ENCODE results near the gene TMEM101. TPM values are rescaled to one million over a fixed set of nuclear protein-coding genes. Genes with fewer than 3 reads are reported as not detected.

Gene TMEM101
- polyA plus RNA-seq, 1 of the 3 experiments (the other 2 are of a cell fraction) = 62.9 TPM

- TF ChIP-seq SMC3 (IDR thresholded peaks at IDR 0.05; ENCODE audit: low read depth, low read length) = no peak
- no peak for TF ChIP-seq FOXM1 (IDR thresholded peaks at IDR 0.05; ENCODE audit: low read depth)
- TF ChIP-seq CHD2 (IDR thresholded peaks at IDR 0.05; ENCODE audit: low read length, partially characterized antibody) = no peak
- TF ChIP-seq TEAD4 (IDR thresholded peaks at IDR 0.05; ENCODE audit: borderline replicate concordance, insufficient read depth) = no peak
- no peak for TF ChIP-seq NFIC (IDR thresholded peaks at IDR 0.05; ENCODE audit: borderline replicate concordance)
- TF ChIP-seq USF2 (IDR thresholded peaks at IDR 0.05; ENCODE audit: borderline replicate concordance, low read depth, low read length) = no peak
- TF ChIP-seq PBX3 (IDR thresholded peaks at IDR 0.05) = no peak
- TF ChIP-seq USF1 (IDR thresholded peaks at IDR 0.05; ENCODE audit: borderline replicate concordance, low read depth) = no peak
- TF ChIP-seq MXI1 (IDR thresholded peaks at IDR 0.05; ENCODE audit: low read depth, low read length) = no peak
- TF ChIP-seq ELF1 (IDR thresholded peaks at IDR 0.05) = no peak
- TF ChIP-seq RAD21 (IDR thresholded peaks at IDR 0.05; ENCODE audit: low read length) = no peak
- no peak for TF ChIP-seq CTCF (IDR thresholded peaks at IDR 0.05)
- no peak for TF ChIP-seq ZBTB33 (IDR thresholded peaks at IDR 0.05; ENCODE audit: borderline replicate concordance, low read depth)
- no peak for TF ChIP-seq POLR2AphosphoS5 (IDR thresholded peaks at IDR 0.05; ENCODE audit: low read depth, low read length)
- TF ChIP-seq RXRA (IDR thresholded peaks at IDR 0.05; ENCODE audit: borderline replicate concordance, low read depth) = no peak
- TF ChIP-seq FOXJ3 (CRISPR knock-in tag; IDR thresholded peaks at IDR 0.05) = no peak
- peaks cover 0 to 11% of the 10 kb centered on the region in 2 experiments; a peak in 1 of 4 replicates for H3K4me1 ChIP-seq (ENCODE audit: control insufficient read depth in 1 of 2, insufficient read depth in 2 of 2, low read depth in 1 of 2, low read length in 1 of 2)
- H2AFZ ChIP-seq (ENCODE audit: low read depth) = no peak overlapping the region
- H3K4me3 ChIP-seq (ENCODE audit: low read depth in 2 of 2, low read length in 1 of 2) = no peak overlapping the region
- H3K27ac ChIP-seq (ENCODE audit: low read depth in 2 of 2, low read length in 1 of 2) = no peak overlapping the region
- no peak overlapping the region for H3K4me2 ChIP-seq
- no peaks in the 10 kb centered on the region; the same call in 1 of the 2 replicates for H3K79me2 ChIP-seq (ENCODE audit: insufficient read depth)
- peaks cover 8% of the 10 kb centered on the region for H3F3A ChIP-seq (replicated peaks; ENCODE audit: insufficient read depth)
- peaks cover 37% of the 10 kb centered on the region in 2 experiments for H3K36me3 ChIP-seq (replicated peaks in 1 of 2; ENCODE audit: control insufficient read depth in 1 of 2, insufficient read depth in 2 of 2, low read length in 1 of 2)
- H3K27me3 ChIP-seq (ENCODE audit: insufficient read depth) = no peaks in the 10 kb centered on the region
- POLR2A ChIA-PET = no interaction called here
- no peak for DNase-seq
- H3K9me3 ChIP-seq = no peaks in the 10 kb centered on the region
- H3K9me2 ChIP-seq = no peaks in the 10 kb centered on the region
- CTCF ChIA-PET = interaction anchor here (0.8 to 3.2 kb wide), 4 partner anchors 12 to 151 kb away, joined by 3 to 15 read pairs (median 8); no protein-coding TSS in a partner anchor
- no peak overlapping the region for H3K9ac ChIP-seq
- no peaks in the 10 kb centered on the region for H4K20me1 ChIP-seq (ENCODE audit: insufficient read depth)
- 97% methylated on average over 5 of the region's 5 CpGs for WGBS (ENCODE audit: low lambda C conversion rate)
Observed at GRCh38 chr17:44029736-44030135, 15.0 kb upstream of the TMEM101 start.

All from SK-N-SH (cell line).